ENCODE results near the gene NOG.

The NOG gene

DNA sequence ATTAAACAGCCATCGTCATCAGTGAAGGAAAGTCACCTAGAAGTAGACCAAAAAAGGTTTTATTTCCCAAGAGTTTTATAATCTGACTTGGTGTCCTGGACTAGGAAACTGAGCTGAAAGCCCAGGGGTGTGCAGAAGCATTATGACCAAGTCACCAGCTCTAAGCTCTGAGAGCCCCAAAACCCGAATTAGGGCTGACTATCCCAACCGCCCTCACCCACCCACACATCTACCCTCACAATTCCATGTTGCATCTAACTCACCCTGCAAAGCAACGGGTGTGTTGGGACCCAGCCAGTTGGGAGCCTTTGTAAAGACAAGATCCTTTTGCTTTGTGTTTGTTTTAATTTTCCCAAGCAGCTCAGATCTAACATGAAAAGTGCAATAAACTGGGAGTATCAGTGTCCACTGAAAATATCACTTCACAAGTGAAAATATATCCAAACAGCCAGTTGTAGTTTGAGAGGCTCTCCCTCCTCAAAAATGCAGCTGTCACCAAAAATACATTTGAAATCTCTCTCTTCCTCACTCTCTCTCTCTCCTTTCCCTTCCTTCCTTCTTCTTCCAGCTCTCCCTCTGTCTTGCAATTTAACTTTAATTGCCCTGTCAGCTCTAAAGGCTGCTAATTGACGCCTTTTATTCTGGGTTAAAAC is 16.2 kb upstream of the NOG start:
- Histone ChIP-seq H3K27me3 (ENCODE audit: insufficient read depth, low read depth) (no peaks in the 10 kb centered on the region), H3K4me3 (IDR thresholded peaks at IDR 0.05; ENCODE audit: insufficient read depth, low read depth, low read length) (no peak overlapping the region), H4K20me1 (ENCODE audit: insufficient read depth) (no peaks in the 10 kb centered on the region), H3K36me3 (ENCODE audit: insufficient read depth) (no peaks in the 10 kb centered on the region), H3K27ac (no peak overlapping the region), H3K9ac (no peak overlapping the region), H3K4me2 (no peak overlapping the region), H3K79me2 (ENCODE audit: insufficient read depth, low read depth) (no peaks in the 10 kb centered on the region), H3K4me1 (ENCODE audit: low read depth, poor library complexity, severe bottlenecking) (no peaks in the 10 kb centered on the region), H2AFZ (ENCODE audit: low read depth) (no peak overlapping the region)
- TF ChIP-seq, protein P1, sequence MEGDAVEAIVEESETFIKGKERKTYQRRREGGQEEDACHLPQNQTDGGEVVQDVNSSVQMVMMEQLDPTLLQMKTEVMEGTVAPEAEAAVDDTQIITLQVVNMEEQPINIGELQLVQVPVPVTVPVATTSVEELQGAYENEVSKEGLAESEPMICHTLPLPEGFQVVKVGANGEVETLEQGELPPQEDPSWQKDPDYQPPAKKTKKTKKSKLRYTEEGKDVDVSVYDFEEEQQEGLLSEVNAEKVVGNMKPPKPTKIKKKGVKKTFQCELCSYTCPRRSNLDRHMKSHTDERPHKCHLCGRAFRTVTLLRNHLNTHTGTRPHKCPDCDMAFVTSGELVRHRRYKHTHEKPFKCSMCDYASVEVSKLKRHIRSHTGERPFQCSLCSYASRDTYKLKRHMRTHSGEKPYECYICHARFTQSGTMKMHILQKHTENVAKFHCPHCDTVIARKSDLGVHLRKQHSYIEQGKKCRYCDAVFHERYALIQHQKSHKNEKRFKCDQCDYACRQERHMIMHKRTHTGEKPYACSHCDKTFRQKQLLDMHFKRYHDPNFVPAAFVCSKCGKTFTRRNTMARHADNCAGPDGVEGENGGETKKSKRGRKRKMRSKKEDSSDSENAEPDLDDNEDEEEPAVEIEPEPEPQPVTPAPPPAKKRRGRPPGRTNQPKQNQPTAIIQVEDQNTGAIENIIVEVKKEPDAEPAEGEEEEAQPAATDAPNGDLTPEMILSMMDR (conservative IDR thresholded peaks at IDR 0.05; ENCODE audit: low read depth, low read length): no peak

DNA sequence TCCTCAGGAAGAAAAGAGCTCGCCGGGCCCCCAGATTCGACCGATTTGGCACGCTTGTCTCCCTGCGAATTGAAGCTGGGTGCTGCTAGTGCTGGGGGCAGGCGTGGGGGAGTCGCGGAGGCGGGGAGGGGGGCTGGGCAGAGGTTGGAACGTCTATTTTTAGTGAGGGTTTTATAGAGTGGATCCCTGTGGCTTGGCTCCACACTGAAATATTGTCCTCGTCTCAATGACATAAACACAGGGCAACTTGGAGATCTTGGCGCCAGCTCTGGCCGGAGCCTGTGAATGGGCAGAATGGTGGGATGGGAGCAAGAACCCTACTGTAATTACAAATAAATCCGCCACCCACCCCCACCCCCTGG is 15.7 kb upstream of the NOG start:
- H3K79me2 ChIP-seq (ENCODE audit: insufficient read depth, low read depth): no peaks in the 10 kb centered on the region
- TF ChIP-seq, protein P1 (conservative IDR thresholded peaks at IDR 0.05; ENCODE audit: low read depth, low read length): no peak
- no peak overlapping the region for H2AFZ ChIP-seq (ENCODE audit: low read depth)
- no peak overlapping the region for H3K9ac ChIP-seq
- no peaks in the 10 kb centered on the region for H3K27me3 ChIP-seq (ENCODE audit: insufficient read depth, low read depth)
- H3K36me3 ChIP-seq (ENCODE audit: insufficient read depth): no peaks in the 10 kb centered on the region
- H3K4me3 ChIP-seq (IDR thresholded peaks at IDR 0.05; ENCODE audit: insufficient read depth, low read depth, low read length): no peak overlapping the region
- no peaks in the 10 kb centered on the region for H4K20me1 ChIP-seq (ENCODE audit: insufficient read depth)
- no peak overlapping the region for H3K27ac ChIP-seq
- H3K4me2 ChIP-seq: no peak overlapping the region
- H3K4me1 ChIP-seq (ENCODE audit: low read depth, poor library complexity, severe bottlenecking): no peaks in the 10 kb centered on the region

DNA sequence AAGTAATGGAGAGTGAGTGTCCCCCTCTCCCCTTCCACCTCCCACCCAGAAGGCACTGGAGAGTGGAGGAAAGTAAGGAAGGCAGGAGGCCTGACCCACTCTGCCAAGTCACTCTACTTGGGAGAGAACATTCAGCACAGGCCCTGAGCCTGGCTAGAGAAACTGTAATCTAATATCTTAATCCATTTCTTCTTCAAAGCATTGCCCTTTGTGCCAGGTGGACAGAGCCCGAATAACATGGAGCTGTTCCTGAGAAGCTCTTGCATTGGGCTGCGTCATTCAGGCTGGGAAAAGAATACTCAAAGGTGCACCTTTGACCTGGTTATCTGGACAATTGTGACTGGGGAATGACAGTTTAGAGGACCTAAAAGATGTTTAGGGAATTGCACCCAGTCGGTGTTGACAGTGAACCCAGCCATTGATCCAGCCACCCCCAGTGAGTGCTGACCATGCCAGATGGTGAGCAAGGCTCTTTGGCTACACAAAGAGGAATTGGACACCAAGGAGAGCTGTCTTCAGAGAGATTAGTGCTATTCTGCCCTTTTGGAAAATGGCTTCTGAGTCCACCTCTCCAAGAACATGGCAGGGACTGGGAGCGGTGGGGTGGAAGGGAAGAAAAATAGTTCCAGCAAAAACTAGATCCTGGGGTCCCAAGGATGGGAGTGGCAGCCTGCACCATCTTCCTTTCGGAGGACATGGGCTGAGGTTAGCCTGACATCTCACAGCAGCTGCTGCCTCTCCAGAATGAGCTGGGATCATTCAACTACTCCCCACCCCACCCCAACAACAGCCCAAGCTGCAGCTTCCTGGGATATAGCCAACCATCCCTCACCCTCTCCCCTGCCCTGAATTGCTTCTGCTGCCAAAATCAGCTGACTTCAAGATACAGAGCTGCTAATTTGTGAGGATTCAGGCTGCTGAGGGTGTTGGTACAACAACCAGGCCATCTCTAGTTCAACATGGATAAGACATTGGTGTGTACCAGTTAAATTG is 11.6 kb upstream of the NOG start:
- H4K20me1 ChIP-seq (ENCODE audit: insufficient read depth): no peaks in the 10 kb centered on the region
- no peak overlapping the region for H3K4me2 ChIP-seq
- no peaks in the 10 kb centered on the region for H3K79me2 ChIP-seq (ENCODE audit: insufficient read depth, low read depth)
- no peak overlapping the region for H2AFZ ChIP-seq (ENCODE audit: low read depth)
- no peaks in the 10 kb centered on the region for H3K36me3 ChIP-seq (ENCODE audit: insufficient read depth)
- H3K4me1 ChIP-seq (ENCODE audit: low read depth, poor library complexity, severe bottlenecking): no peaks in the 10 kb centered on the region
- no peak overlapping the region for H3K27ac ChIP-seq
- H3K27me3 ChIP-seq (ENCODE audit: insufficient read depth, low read depth): no peaks in the 10 kb centered on the region
- TF ChIP-seq, protein P1 (conservative IDR thresholded peaks at IDR 0.05; ENCODE audit: low read depth, low read length): no peak
- H3K4me3 ChIP-seq (IDR thresholded peaks at IDR 0.05; ENCODE audit: insufficient read depth, low read depth, low read length): no peak overlapping the region
- no peak overlapping the region for H3K9ac ChIP-seq

DNA sequence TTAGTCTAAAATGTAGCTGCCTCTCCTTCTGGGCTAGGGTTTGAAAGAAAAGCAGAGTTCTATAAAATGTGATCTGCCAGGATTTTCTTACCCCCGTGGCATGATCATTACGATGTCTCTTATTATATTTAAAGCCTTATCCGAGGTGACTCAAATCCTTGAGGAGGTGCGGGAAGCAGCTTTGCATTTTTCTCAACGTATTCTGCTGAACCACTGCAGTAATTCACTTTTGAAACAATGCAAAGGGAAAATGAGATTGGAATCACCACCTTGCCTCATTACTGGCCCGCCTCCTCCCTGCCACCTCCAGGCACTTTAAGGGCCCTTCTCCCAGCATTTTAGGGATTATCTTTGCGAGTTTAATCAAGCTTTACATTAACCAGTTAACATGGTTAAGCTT is 9.7 kb upstream of the NOG start:
- Histone ChIP-seq H3K9ac (no peak overlapping the region), H3K4me3 (IDR thresholded peaks at IDR 0.05; ENCODE audit: insufficient read depth, low read depth, low read length) (no peak overlapping the region), H3K27ac (no peak overlapping the region), H4K20me1 (ENCODE audit: insufficient read depth) (no peaks in the 10 kb centered on the region), H3K4me1 (ENCODE audit: low read depth, poor library complexity, severe bottlenecking) (no peaks in the 10 kb centered on the region), H2AFZ (ENCODE audit: low read depth) (no peak overlapping the region), H3K79me2 (ENCODE audit: insufficient read depth, low read depth) (no peaks in the 10 kb centered on the region), H3K27me3 (ENCODE audit: insufficient read depth, low read depth) (no peaks in the 10 kb centered on the region), H3K4me2 (no peak overlapping the region), H3K36me3 (ENCODE audit: insufficient read depth) (no peaks in the 10 kb centered on the region)
- TF ChIP-seq, protein P1 (conservative IDR thresholded peaks at IDR 0.05; ENCODE audit: low read depth, low read length): no peak

Measured in KMS-11 (cell line).